ENCODE results near the gene RTTN. TPM values are rescaled to one million over a fixed set of nuclear protein-coding genes. Genes with fewer than 3 reads are reported as not detected.

The RTTN gene
- total RNA-seq, 2 experiments from 2014 or later = 19.8 to 29.7 TPM

- Histone ChIP-seq H3K9me2 (ENCODE audit: insufficient read depth, low read length) (no peaks in the 10 kb centered on the region), H4K20me1 (ENCODE audit: insufficient read depth, low read length) (no peaks in the 10 kb centered on the region), H3K36me3 (ENCODE audit: insufficient read depth, low read length) (peaks cover 12% of the 10 kb centered on the region), H3K4me3 (ENCODE audit: low read depth, low read length, poor library complexity, severe bottlenecking) (no peak overlapping the region), H3K27ac (ENCODE audit: low read depth, low read length, poor library complexity, severe bottlenecking) (no peak overlapping the region), H3K9me3 (ENCODE audit: low read length) (no peaks in the 10 kb centered on the region), H3K79me2 (ENCODE audit: insufficient read depth, low read depth, low read length) (no peaks in the 10 kb centered on the region), H2AFZ (ENCODE audit: low read length) (no peak overlapping the region), H3K4me2 (ENCODE audit: low read length) (no peak overlapping the region), H3K4me1 (ENCODE audit: insufficient read depth, low read length, poor library complexity, severe bottlenecking) (no peaks in the 10 kb centered on the region)
- POLR2A ChIA-PET = no interaction called here
- no peak for TF ChIP-seq CTCF (conservative IDR thresholded peaks at IDR 0.05; ENCODE audit: low read length)
- TF ChIP-seq EZH2phosphoT487 (IDR thresholded peaks at IDR 0.05; ENCODE audit: borderline replicate concordance, low read depth, low read length) = no peak
- BruUV-seq (replicated peaks) = no TSS peak
- no peak for DNase-seq (ENCODE audit: low spot score)
- intact Hi-C loops (cut with micrococcal nuclease; ENCODE audit: unreplicated experiment) = no loop called here
- CTCF ChIA-PET (ENCODE audit: unreplicated experiment) = no interaction called here
Observed at GRCh38 chr18:70089858-70090257, 115.6 kb downstream of the RTTN start.

- DNase-seq (ENCODE audit: low spot score) = no peak
- Histone ChIP-seq H3K9me2 (ENCODE audit: insufficient read depth, low read length) (no peaks in the 10 kb centered on the region), H2AFZ (ENCODE audit: low read length) (no peak overlapping the region), H3K79me2 (ENCODE audit: insufficient read depth, low read depth, low read length) (no peaks in the 10 kb centered on the region), H3K4me3 (ENCODE audit: low read depth, low read length, poor library complexity, severe bottlenecking) (no peak overlapping the region), H4K20me1 (ENCODE audit: insufficient read depth, low read length) (no peaks in the 10 kb centered on the region), H3K4me2 (ENCODE audit: low read length) (no peak overlapping the region), H3K9me3 (ENCODE audit: low read length) (no peaks in the 10 kb centered on the region), H3K4me1 (ENCODE audit: insufficient read depth, low read length, poor library complexity, severe bottlenecking) (no peaks in the 10 kb centered on the region), H3K36me3 (ENCODE audit: insufficient read depth, low read length) (peaks cover 12% of the 10 kb centered on the region; the same call in 1 of the 2 replicates), H3K27ac (ENCODE audit: low read depth, low read length, poor library complexity, severe bottlenecking) (no peak overlapping the region)
- no TSS peak for BruUV-seq (replicated peaks)
- intact Hi-C loops (cut with micrococcal nuclease; ENCODE audit: unreplicated experiment) = no loop called here
- ChIA-PET CTCF (ENCODE audit: unreplicated experiment) (no interaction called here), POLR2A (interaction anchor here (0.6 to 1.1 kb wide), 3 partner anchors 11 to 1110 kb away, joined by 3 to 5 read pairs (median 3); no protein-coding TSS in a partner anchor)
- no peak for TF ChIP-seq CTCF (conservative IDR thresholded peaks at IDR 0.05; ENCODE audit: low read length)
- no peak for TF ChIP-seq EZH2phosphoT487 (IDR thresholded peaks at IDR 0.05; ENCODE audit: borderline replicate concordance, low read depth, low read length)
Observed at GRCh38 chr18:70086085-70086484, 119.4 kb downstream of the RTTN start.

GRCh38 chr18:70085641-70086040 lies 119.8 kb downstream of the RTTN start:
- intact Hi-C loops (cut with micrococcal nuclease; ENCODE audit: unreplicated experiment) = no loop called here
- no peak overlapping the region for H3K4me3 ChIP-seq (ENCODE audit: low read depth, low read length, poor library complexity, severe bottlenecking)
- peaks cover 12% of the 10 kb centered on the region; the same call in 1 of the 2 replicates for H3K36me3 ChIP-seq (ENCODE audit: insufficient read depth, low read length)
- no peaks in the 10 kb centered on the region for H4K20me1 ChIP-seq (ENCODE audit: insufficient read depth, low read length)
- TF ChIP-seq CTCF (conservative IDR thresholded peaks at IDR 0.05; ENCODE audit: low read length) (no peak), EZH2phosphoT487 (IDR thresholded peaks at IDR 0.05; ENCODE audit: borderline replicate concordance, low read depth, low read length) (no peak)
- CTCF ChIA-PET (ENCODE audit: unreplicated experiment) = no interaction called here
- H3K4me1 ChIP-seq (ENCODE audit: insufficient read depth, low read length, poor library complexity, severe bottlenecking) = no peaks in the 10 kb centered on the region
- H3K27ac ChIP-seq (ENCODE audit: low read depth, low read length, poor library complexity, severe bottlenecking) = no peak overlapping the region
- H3K9me3 ChIP-seq (ENCODE audit: low read length) = no peaks in the 10 kb centered on the region
- H3K9me2 ChIP-seq (ENCODE audit: insufficient read depth, low read length) = no peaks in the 10 kb centered on the region
- no peak overlapping the region for H2AFZ ChIP-seq (ENCODE audit: low read length)
- no peaks in the 10 kb centered on the region for H3K79me2 ChIP-seq (ENCODE audit: insufficient read depth, low read depth, low read length)
- no peak overlapping the region for H3K4me2 ChIP-seq (ENCODE audit: low read length)
- POLR2A ChIA-PET = interaction anchor here (0.5 to 1.1 kb wide), 4 partner anchors 11 to 1110 kb away, joined by 3 to 5 read pairs (median 3); no protein-coding TSS in a partner anchor
- BruUV-seq (replicated peaks) = no TSS peak
- DNase-seq (ENCODE audit: low spot score) = no peak

All from OCI-LY7 (cell line).